HepG2 (cell line): ENCODE data around the gene EPB42. TPM values are rescaled to one million over a fixed set of nuclear protein-coding genes. Genes with fewer than 3 reads are reported as not detected.

Experiments used
- AHDC1 ChIP-seq: sonication (generic); formaldehyde crosslinking; IDR thresholded peaks from 2 replicates; pipeline ENCODE4 v1.5.1; 2020; ENCODE audit warnings: mild to moderate bottlenecking, missing genetic modification reagents, borderline replicate concordance
- SOX6 ChIP-seq, 2 experiments: fragments of 450-650 bp in 1 of 2; sonication (generic) in 1 of 2; formaldehyde crosslinking in 1 of 2; IDR thresholded peaks; 2 replicates each; pipeline versions ENCODE4 v1.4.0 to v1.6.1; 2017 to 2020; ENCODE audit warnings: antibody characterized with exemption in 1 of 2, mild to moderate bottlenecking in 1 of 2, missing genetic modification reagents in 1 of 2
- THRA ChIP-seq: sonication (generic); formaldehyde crosslinking; IDR thresholded peaks from 2 replicates; pipeline ENCODE4 v1.4.0; 2020; ENCODE audit warnings: missing genetic modification reagents, borderline replicate concordance
- ZBTB14 ChIP-seq: sonication (generic); formaldehyde crosslinking; IDR thresholded peaks from 2 replicates; pipeline ENCODE4 v1.4.0; 2020; ENCODE audit warnings: missing genetic modification reagents
- ZNF142 ChIP-seq: sonication (generic); formaldehyde crosslinking; IDR thresholded peaks from 2 replicates; pipeline ENCODE4 v1.4.0; 2020; ENCODE audit warnings: missing genetic modification reagents
- ZNF251 ChIP-seq: sonication (generic); formaldehyde crosslinking; IDR thresholded peaks from 2 replicates; pipeline ENCODE4 v1.9.0; 2021; ENCODE audit warnings: mild to moderate bottlenecking, missing genetic modification reagents
- ZNF766 ChIP-seq: sonication (generic); formaldehyde crosslinking; IDR thresholded peaks from 2 replicates; pipeline ENCODE4 v1.5.0; 2020; ENCODE audit warnings: missing genetic modification reagents, borderline replicate concordance
- ZNF792 ChIP-seq: IDR thresholded peaks from 2 replicates; pipeline ENCODE4 v1.6.1; 2016
- polyA plus RNA-seq, 8 experiments: library from polyadenylated mRNA; depleted of rRNA in 3 of 8; stranded (reverse) in 7 of 8; unstranded in 1 of 8; fragments of >200 nt; fragmentation: Illumina TruSeq in 4 of 8; extraction: Trizol in 4 of 8; gene quantifications; 2 replicates each; pipeline versions ENCODE4 v1.2.1 to v1.2.3, GENCODE V29; 2011 to 2016; ENCODE audit warnings: low read depth in 4 of 8, missing spikeins in 1 of 8, mixed read lengths in 1 of 8; ENCODE audit not compliant: insufficient read depth in 1 of 8
- total RNA-seq, 5 experiments: library from RNA; depleted of rRNA; stranded (reverse); fragments of >200 nt; fragmentation: Illumina TruSeq; extraction: Trizol; gene quantifications; 2 replicates each; pipeline ENCODE4 v1.2.3, GENCODE V29; 2016; ENCODE audit warnings: low read depth in 1 of 5

Gene EPB42
- total and polyA plus RNA-seq, 2 of the 13 experiments (the other 11 are each of a cell fraction or from before 2014, with no cell fraction given) = not detected

- TF ChIP-seq ZNF142 (CRISPR knock-in tag) (no peak), THRA (CRISPR knock-in tag) (no peak), AHDC1 (peak; percentile 28; the same call in 1 of the 2 replicates), ZNF251 (CRISPR knock-in tag) (no peak), ZNF792 (CRISPR knock-in tag) (peak; percentile 52; the same call in 1 of the 2 replicates), SOX6 (IDR thresholded peaks at IDR 0.05) (no peak), SOX6 (CRISPR knock-in tag; IDR thresholded peaks at IDR 0.05) (peak; percentile 33; the same call in 1 of the 2 replicates), ZBTB14 (CRISPR knock-in tag) (no peak), ZNF766 (CRISPR knock-in tag) (no peak)
Observed at GRCh38 chr15:43239732-43240491, 19.1 kb upstream of the EPB42 start (continued).
